Natural killer cell (primary cell): ENCODE measurements around the gene GPR33. TPM values are rescaled to one million over a fixed set of nuclear protein-coding genes. Genes with fewer than 3 reads are reported as not detected.
A peak's percentile ranks its signal among the peaks of the same experiment; 100 is the strongest.

Experiments used
- ATAC-seq, 3 donors: fragments of 150-1000 bp in 2 of 3; fragments of 200-7000 bp in 1 of 3; cut with Tn5 transposase; 1 replicate in 1 of 3; 2 replicates in 2 of 3; pipeline ENCODE4 v1.10.0; 2021; ENCODE audit warnings: mild to moderate bottlenecking in 2 of 3, moderate library complexity in 2 of 3
- DNase-seq, 2 donors: peaks; one replicate each; pipeline versions ENCODE4 v3.0.0 to v3.0.0-alpha.2; 2013 to 2021; ENCODE audit warnings: mixed read lengths in 1 of 2
- H3K27ac ChIP-seq: one replicate; pipeline ENCODE4 v1.5.1; 2013; ENCODE audit warnings: mild to moderate bottlenecking, low read length
- H3K27me3 ChIP-seq: one replicate; pipeline ENCODE4 v1.6.1; 2013; ENCODE audit warnings: low read length; ENCODE audit not compliant: control insufficient read depth, insufficient read depth
- H3K36me3 ChIP-seq: one replicate; pipeline ENCODE4 v1.6.1; 2013; ENCODE audit warnings: low read length; ENCODE audit not compliant: control insufficient read depth, insufficient read depth
- H3K4me1 ChIP-seq: one replicate; pipeline ENCODE4 v1.6.1; 2013; ENCODE audit warnings: low read length; ENCODE audit not compliant: control insufficient read depth, insufficient read depth
- H3K4me3 ChIP-seq: one replicate; pipeline ENCODE4 v1.5.1; 2013; ENCODE audit warnings: low read length
- H3K9me3 ChIP-seq: one replicate; pipeline ENCODE4 v1.6.1; 2013; ENCODE audit warnings: low read length; ENCODE audit not compliant: control insufficient read depth, insufficient read depth
- H3K27ac Mint-ChIP-seq, 2 donors: one replicate each; pipeline ENCODE4 v1.8.0; 2022; ENCODE audit warnings: mild to moderate bottlenecking in 2 of 2, mixed read lengths in 2 of 2, moderate library complexity in 1 of 2
- H3K27me3 Mint-ChIP-seq, 2 donors: one replicate each; pipeline ENCODE4 v1.8.0; 2022; ENCODE audit warnings: low read depth in 2 of 2, mixed read lengths in 2 of 2
- H3K36me3 Mint-ChIP-seq: one replicate; pipeline ENCODE4 v1.8.0; 2022; ENCODE audit warnings: mixed read lengths
- H3K4me1 Mint-ChIP-seq, 2 donors: one replicate each; pipeline ENCODE4 v1.8.0; 2022; ENCODE audit warnings: mixed read lengths in 2 of 2
- H3K4me3 Mint-ChIP-seq: one replicate; pipeline ENCODE4 v1.8.0; 2022; ENCODE audit warnings: mild to moderate bottlenecking, moderate library complexity, mixed read lengths
- H3K9me3 Mint-ChIP-seq, 2 donors: one replicate each; pipeline ENCODE4 v1.8.0; 2022; ENCODE audit warnings: mixed read lengths in 2 of 2
- CTCF ChIP-seq: fragments of 200-600 bp; IDR thresholded peaks from one replicate; pipeline ENCODE4 v1.8.0; 2022; ENCODE audit warnings: antibody characterized with exemption
- WGBS: methylation state at CpG from one replicate; pipeline ENCODE4 v1.1.7; 2013; ENCODE audit warnings: missing lambda C conversion rate; ENCODE audit not compliant: insufficient coverage; 5-methylcytosine and 5-hydroxymethylcytosine counted together
- intact Hi-C: fragments of 100-400 bp; cut with micrococcal nuclease; formaldehyde crosslinking; loops from one replicate; pipeline ENCODE4 v1.14.2; 2022
- total RNA-seq, 4 donors: library from RNA; stranded (reverse); fragments of 120-200 nt in 1 of 4; gene quantifications; one replicate each; pipeline versions ENCODE4 v1.2.3 to v1.2.4, GENCODE V29; 2013 to 2022

Gene GPR33
- total RNA-seq, 3 donors from 2014 or later (not counting 1 experiment from before 2014, with no cell fraction given) = not detected

- Mint-ChIP-seq H3K36me3 (no peaks in the 10 kb centered on the region), H3K4me3 (peak within 1 kb of the TSS; percentile 94), H3K9me3 (no peaks in the 10 kb centered on the region), H3K27ac (peak within 1 kb of the TSS; percentile 87 to 91), H3K27me3 (peaks cover 7 to 11% of the 10 kb centered on the region in 2 donors), H3K4me1 (peaks cover 29 to 32% of the 10 kb centered on the region in 2 donors)
- Histone ChIP-seq H3K9me3 (no peaks in the 10 kb centered on the region), H3K27me3 (peaks cover 4% of the 10 kb centered on the region), H3K4me3 (peak within 1 kb of the TSS; percentile 99), H3K4me1 (peaks cover 10% of the 10 kb centered on the region), H3K36me3 (peaks cover 5% of the 10 kb centered on the region), H3K27ac (peak within 1 kb of the TSS; percentile 86)
- peak; percentile 87 to 96 for DNase-seq
- TF ChIP-seq CTCF = no peak
- ATAC-seq = peak; percentile 97 to 100 (median 98)
- WGBS = under 1% methylated on average over 70 of the region's 70 CpGs
- intact Hi-C loops = loop anchor here (1.0 kb wide), 2 partner anchors 37 to 104 kb away; partner anchors contain the start of genes HEATR5A and NUBPL
Measured at GRCh38 chr14:31456841-31457664, 30.8 kb downstream of the GPR33 start, which contains the start of gene DTD2. Gene DTD2, minus strand, starts transcription at chr14:31457506. Its CDS starts 113 bp downstream, at chr14:31457393.

GRCh38 chr14:31449971-31450610 lies 37.7 kb downstream of the GPR33 start:
- Mint-ChIP-seq H3K27ac (no peak overlapping the region), H3K27me3 (no peaks in the 10 kb centered on the region), H3K9me3 (no peaks in the 10 kb centered on the region), H3K4me3 (no peak overlapping the region), H3K4me1 (peaks cover 4% of the 10 kb centered on the region in 2 donors), H3K36me3 (peaks cover 8% of the 10 kb centered on the region)
- Histone ChIP-seq H3K4me3 (no peak overlapping the region), H3K4me1 (no peaks in the 10 kb centered on the region), H3K36me3 (peaks cover 23% of the 10 kb centered on the region), H3K27me3 (no peaks in the 10 kb centered on the region), H3K9me3 (no peaks in the 10 kb centered on the region), H3K27ac (no peak overlapping the region)
- 71% methylated on average over 1 of the region's 2 CpGs for WGBS
- peak; percentile 46 for TF ChIP-seq CTCF
- intact Hi-C loops = no loop called here
- ATAC-seq (peak in 1 of 3 donors; percentile 37), DNase-seq (peak in 1 of 2 donors; percentile 35)

GRCh38 chr14:31449136-31449535 lies 38.7 kb downstream of the GPR33 start:
- DNase-seq (no peak), ATAC-seq (no peak)
- Histone ChIP-seq H3K4me3 (no peak overlapping the region), H3K27ac (no peak overlapping the region), H3K9me3 (no peaks in the 10 kb centered on the region), H3K27me3 (no peaks in the 10 kb centered on the region), H3K36me3 (peaks cover 23% of the 10 kb centered on the region), H3K4me1 (no peaks in the 10 kb centered on the region)
- H3K36me3 Mint-ChIP-seq = peaks cover 8% of the 10 kb centered on the region
- no peak overlapping the region for H3K27ac Mint-ChIP-seq
- H3K9me3 Mint-ChIP-seq = no peaks in the 10 kb centered on the region
- H3K4me1 Mint-ChIP-seq = no peaks in the 10 kb centered on the region
- intact Hi-C loops = no loop called here
- no peak for TF ChIP-seq CTCF
- 75% methylated on average over 4 of the region's 8 CpGs for WGBS
- H3K27me3 Mint-ChIP-seq = no peaks in the 10 kb centered on the region
- no peak overlapping the region for H3K4me3 Mint-ChIP-seq
